ENCODE data around the gene SPIN1. TPM values are rescaled to one million over a fixed set of nuclear protein-coding genes. Genes with fewer than 3 reads are reported as not detected.

Gene SPIN1
- total RNA-seq, 1 experiment from 2014 or later = 46.2 TPM

- CTCF ChIA-PET = no interaction called here
- no peak overlapping the region; the same call in 1 of the 2 replicates for H3K4me2 ChIP-seq (ENCODE audit: low read length)
These were observed 3.0 kb downstream of the SPIN1 start for GRCh38 chr9:88391236-88391635.

GRCh38 chr9:88391921-88392320 is 3.7 kb downstream of the SPIN1 start:
- Histone ChIP-seq H3F3A (ENCODE audit: low read length, unreplicated experiment) (no peaks in the 10 kb centered on the region), H3K27me3 (ENCODE audit: low read length) (no peaks in the 10 kb centered on the region), H3K9me2 (replicated peaks; ENCODE audit: low read length) (no peaks in the 10 kb centered on the region), H4K20me1 (ENCODE audit: low read length) (peaks cover 19% of the 10 kb centered on the region; the same call in 1 of the 2 replicates), H3K36me3 (ENCODE audit: low read depth, low read length) (peaks cover 7% of the 10 kb centered on the region; the same call in 1 of the 2 replicates), H3K79me2 (ENCODE audit: low read length) (peaks cover 91% of the 10 kb centered on the region), H3K4me3 (ENCODE audit: low read length) (no peak overlapping the region), H3K9me3 (ENCODE audit: low read length) (no peaks in the 10 kb centered on the region), H3K9ac (ENCODE audit: low read length) (no peak overlapping the region), H3K4me1 (ENCODE audit: insufficient read depth, low read length) (peaks cover 11% of the 10 kb centered on the region), H2AFZ (ENCODE audit: low read length) (no peak overlapping the region), H3K27ac (ENCODE audit: low read length) (no peak overlapping the region), H3K4me2 (ENCODE audit: low read length) (no peak overlapping the region)
- no peak for ATAC-seq
- intact Hi-C loops (cut with micrococcal nuclease) = loop anchor here (5.0 kb wide), 1 partner anchor 85 kb away; no protein-coding TSS in a partner anchor
- ChIA-PET POLR2A (ENCODE audit: unreplicated experiment) (no interaction called here), CTCF (no interaction called here)
- BruUV-seq (replicated peaks) = no TSS peak
- TF ChIP-seq EZH2 (IDR thresholded peaks at IDR 0.05; ENCODE audit: low read length, unreplicated experiment) = no peak
- DNase-seq = no peak

More at GRCh38 chr9:88391236-88391635, 3.0 kb downstream of the SPIN1 start:
- Histone ChIP-seq H3K27ac (ENCODE audit: low read length) (no peak overlapping the region), H3K36me3 (ENCODE audit: low read depth, low read length) (peaks cover 7% of the 10 kb centered on the region; the same call in 1 of the 2 replicates), H3K9me2 (replicated peaks; ENCODE audit: low read length) (no peaks in the 10 kb centered on the region), H3K9me3 (ENCODE audit: low read length) (no peaks in the 10 kb centered on the region), H3K9ac (ENCODE audit: low read length) (no peak overlapping the region), H3K4me1 (ENCODE audit: insufficient read depth, low read length) (peaks cover 11% of the 10 kb centered on the region), H3K27me3 (ENCODE audit: low read length) (no peaks in the 10 kb centered on the region), H3F3A (ENCODE audit: low read length, unreplicated experiment) (no peaks in the 10 kb centered on the region), H2AFZ (ENCODE audit: low read length) (no peak overlapping the region), H3K4me3 (ENCODE audit: low read length) (no peak overlapping the region), H4K20me1 (ENCODE audit: low read length) (peaks cover 19% of the 10 kb centered on the region; the same call in 1 of the 2 replicates), H3K79me2 (ENCODE audit: low read length) (peaks cover 91% of the 10 kb centered on the region)
- no peak for DNase-seq
- no peak for ATAC-seq
- POLR2A ChIA-PET (ENCODE audit: unreplicated experiment) = no interaction called here
- TF ChIP-seq EZH2phosphoT487 (IDR thresholded peaks at IDR 0.05; ENCODE audit: borderline replicate concordance, low read length) = no peak
- TF ChIP-seq EZH2 (IDR thresholded peaks at IDR 0.05; ENCODE audit: low read length, unreplicated experiment) = no peak
- TF ChIP-seq CTCF (conservative IDR thresholded peaks at IDR 0.05; ENCODE audit: low read depth, low read length) = no peak
- BruUV-seq (replicated peaks) = no TSS peak
- intact Hi-C loops (cut with micrococcal nuclease) = loop anchor here (5.0 kb wide), 1 partner anchor 86 kb away; no protein-coding TSS in a partner anchor

- no peak overlapping the region for H3K4me2 ChIP-seq (ENCODE audit: low read length)
- peaks cover 91% of the 10 kb centered on the region for H3K79me2 ChIP-seq (ENCODE audit: low read length)
- peaks cover 7% of the 10 kb centered on the region; the same call in 1 of the 2 replicates for H3K36me3 ChIP-seq (ENCODE audit: low read depth, low read length)
- no peaks in the 10 kb centered on the region for H3K9me2 ChIP-seq (replicated peaks; ENCODE audit: low read length)
- H3K9me3 ChIP-seq (ENCODE audit: low read length) = no peaks in the 10 kb centered on the region
- no peak overlapping the region for H3K27ac ChIP-seq (ENCODE audit: low read length)
- ATAC-seq (no peak), DNase-seq (no peak)
- ChIA-PET POLR2A (ENCODE audit: unreplicated experiment) (no interaction called here), CTCF (no interaction called here)
- BruUV-seq (replicated peaks) = no TSS peak
- H3K4me3 ChIP-seq (ENCODE audit: low read length) = no peak overlapping the region
- peaks cover 19% of the 10 kb centered on the region; the same call in 1 of the 2 replicates for H4K20me1 ChIP-seq (ENCODE audit: low read length)
- no peak overlapping the region for H2AFZ ChIP-seq (ENCODE audit: low read length)
- H3K9ac ChIP-seq (ENCODE audit: low read length) = no peak overlapping the region
- intact Hi-C loops (cut with micrococcal nuclease) = loop anchor here (5.0 kb wide), 1 partner anchor 85 kb away; no protein-coding TSS in a partner anchor
- peaks cover 11% of the 10 kb centered on the region for H3K4me1 ChIP-seq (ENCODE audit: insufficient read depth, low read length)
- no peaks in the 10 kb centered on the region for H3K27me3 ChIP-seq (ENCODE audit: low read length)
- no peaks in the 10 kb centered on the region for H3F3A ChIP-seq (ENCODE audit: low read length, unreplicated experiment)
- no peak for TF ChIP-seq EZH2 (IDR thresholded peaks at IDR 0.05; ENCODE audit: low read length, unreplicated experiment)
- no peak for TF ChIP-seq CTCF (conservative IDR thresholded peaks at IDR 0.05; ENCODE audit: low read depth, low read length)
- TF ChIP-seq EZH2phosphoT487 (IDR thresholded peaks at IDR 0.05; ENCODE audit: borderline replicate concordance, low read length) = no peak
These were observed 4.3 kb downstream of the SPIN1 start for GRCh38 chr9:88392549-88392948.
